Stomach (tissue), 4 donors: ENCODE data around the gene PPIL6.

Experiments
- POLR2A ChIP-seq, 4 donors: fragments of 450-650 bp; IDR thresholded peaks; one replicate each; pipeline ENCODE4 v1.6.1; 2016; ENCODE audit warnings: antibody characterized with exemption in 4 of 4, control low read depth in 2 of 4, mild to moderate bottlenecking in 1 of 4, moderate library complexity in 1 of 4
- POLR2AphosphoS5 ChIP-seq, 3 donors: sonication (generic); formaldehyde crosslinking; IDR thresholded peaks; one replicate each; pipeline ENCODE4 v1.6.1; 2016; ENCODE audit warnings: antibody characterized with exemption in 3 of 3
- TF ChIP-seq, protein P1 (sequence below), 7 experiments: fragments of 450-650 bp in 4 of 7; fragments of 200-600 bp in 3 of 7; sonication (generic) in 3 of 7; IDR thresholded peaks; one replicate each; pipeline ENCODE4 v1.5.1; 2016 to 2019; ENCODE audit warnings: antibody characterized with exemption in 7 of 7, control low read depth in 2 of 7, mild to moderate bottlenecking in 1 of 7

DNA sequence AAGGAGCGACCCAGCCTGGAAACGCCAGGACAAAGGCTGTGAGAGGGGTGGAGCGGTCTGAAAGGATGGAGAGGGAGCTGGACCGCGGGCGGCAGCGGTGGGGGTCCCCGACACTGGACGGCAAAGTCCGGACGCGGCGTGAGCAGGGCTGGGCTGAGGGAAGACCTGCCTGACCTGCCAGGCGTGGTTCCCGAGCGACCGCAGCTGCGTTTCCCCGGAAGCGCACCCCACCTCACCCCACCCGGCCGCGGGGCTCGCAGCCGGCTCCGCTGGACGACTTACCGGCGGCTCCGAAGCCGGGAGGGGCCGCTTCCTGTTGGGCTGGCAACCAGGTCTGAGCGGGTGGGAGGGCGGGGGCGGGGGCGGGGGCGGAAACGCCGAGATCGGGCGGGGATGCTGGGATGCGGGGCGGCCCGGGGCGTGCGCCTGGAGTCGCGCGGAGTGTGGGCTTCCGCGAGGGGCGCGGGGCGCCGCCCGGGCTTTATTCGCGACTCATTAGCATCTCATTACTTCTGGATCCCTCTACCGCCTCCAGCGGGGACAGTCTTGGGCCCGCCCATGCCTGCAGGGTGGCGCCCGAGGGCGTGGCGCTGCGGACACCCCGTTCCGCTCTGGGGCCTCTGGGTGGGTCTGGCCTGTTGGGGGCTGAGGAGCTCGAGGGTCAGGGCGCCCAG, 15.1 kb upstream of the PPIL6 start, which contains the start of gene MICAL1:
- TF ChIP-seq, protein P1, sequence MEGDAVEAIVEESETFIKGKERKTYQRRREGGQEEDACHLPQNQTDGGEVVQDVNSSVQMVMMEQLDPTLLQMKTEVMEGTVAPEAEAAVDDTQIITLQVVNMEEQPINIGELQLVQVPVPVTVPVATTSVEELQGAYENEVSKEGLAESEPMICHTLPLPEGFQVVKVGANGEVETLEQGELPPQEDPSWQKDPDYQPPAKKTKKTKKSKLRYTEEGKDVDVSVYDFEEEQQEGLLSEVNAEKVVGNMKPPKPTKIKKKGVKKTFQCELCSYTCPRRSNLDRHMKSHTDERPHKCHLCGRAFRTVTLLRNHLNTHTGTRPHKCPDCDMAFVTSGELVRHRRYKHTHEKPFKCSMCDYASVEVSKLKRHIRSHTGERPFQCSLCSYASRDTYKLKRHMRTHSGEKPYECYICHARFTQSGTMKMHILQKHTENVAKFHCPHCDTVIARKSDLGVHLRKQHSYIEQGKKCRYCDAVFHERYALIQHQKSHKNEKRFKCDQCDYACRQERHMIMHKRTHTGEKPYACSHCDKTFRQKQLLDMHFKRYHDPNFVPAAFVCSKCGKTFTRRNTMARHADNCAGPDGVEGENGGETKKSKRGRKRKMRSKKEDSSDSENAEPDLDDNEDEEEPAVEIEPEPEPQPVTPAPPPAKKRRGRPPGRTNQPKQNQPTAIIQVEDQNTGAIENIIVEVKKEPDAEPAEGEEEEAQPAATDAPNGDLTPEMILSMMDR (IDR thresholded peaks at IDR 0.05): peak in 3 of 7 experiments; percentile 26 to 45 (median 35)
- TF ChIP-seq POLR2A (IDR thresholded peaks at IDR 0.05) (no peak), POLR2AphosphoS5 (IDR thresholded peaks at IDR 0.05) (peak in 2 of 3 donors; percentile 60 to 66)
